Neural progenitor cell (in vitro differentiated cells): ENCODE measurements around the gene TRIM5. TPM values are rescaled to one million over a fixed set of nuclear protein-coding genes. Genes with fewer than 3 reads are reported as not detected.

Experiments
- DNase-seq: peaks from one replicate; pipeline ENCODE4 v3.0.0-alpha.2; 2016; ENCODE audit warnings: low spot score
- H2AFZ ChIP-seq: fragments of 200-600 bp; sonication (generic); replicated peaks from 2 replicates; pipeline ENCODE4 v1.6.1; 2016; ENCODE audit warnings: antibody characterized with exemption
- H3F3A ChIP-seq: fragments of 200-600 bp; sonication (generic); 2 replicates; pipeline ENCODE4 v1.6.1; 2016; ENCODE audit warnings: antibody characterized with exemption, low read depth
- H3K27ac ChIP-seq: fragments of 200-600 bp; sonication (generic); 2 replicates; pipeline ENCODE4 v1.5.1; 2016; ENCODE audit warnings: mild to moderate bottlenecking
- H3K27me3 ChIP-seq: fragments of 200-600 bp; sonication (generic); 2 replicates; pipeline ENCODE4 v1.6.1; 2016; ENCODE audit warnings: mild to moderate bottlenecking, moderate library complexity
- H3K36me3 ChIP-seq: fragments of 200-600 bp; sonication (generic); 2 replicates; pipeline ENCODE4 v1.5.1; 2016
- H3K4me1 ChIP-seq: fragments of 200-600 bp; sonication (generic); 2 replicates; pipeline ENCODE4 v1.6.1; 2016; ENCODE audit warnings: mixed run types
- H3K4me2 ChIP-seq: fragments of 200-600 bp; sonication (generic); 2 replicates; pipeline ENCODE4 v1.6.1; 2016
- H3K4me3 ChIP-seq: fragments of 200-600 bp; sonication (generic); 2 replicates; pipeline ENCODE4 v1.5.1; 2016
- H3K79me2 ChIP-seq: fragments of 200-600 bp; sonication (generic); 2 replicates; pipeline ENCODE4 v1.6.1; 2016; ENCODE audit warnings: low read depth
- H3K9ac ChIP-seq: fragments of 200-600 bp; sonication (generic); 2 replicates; pipeline ENCODE4 v1.6.1; 2016
- H3K9me3 ChIP-seq: fragments of 200-600 bp; sonication (generic); 2 replicates; pipeline ENCODE4 v1.5.1; 2016; ENCODE audit warnings: low read depth
- H4K20me1 ChIP-seq: fragments of 200-600 bp; sonication (generic); 2 replicates; pipeline ENCODE4 v1.6.1; 2016; ENCODE audit warnings: low read depth
- H3K27ac Mint-ChIP-seq: 3 replicates; pipeline ENCODE4 v1.8.0; 2021; ENCODE audit warnings: mixed read lengths
- H3K27me3 Mint-ChIP-seq: 2 replicates; pipeline ENCODE4 v1.8.0; 2022; ENCODE audit warnings: low read depth, mild to moderate bottlenecking, inconsistent platforms, moderate library complexity, mixed read lengths; ENCODE audit not compliant: insufficient read depth
- H3K36me3 Mint-ChIP-seq: 3 replicates; pipeline ENCODE4 v1.8.0; 2021; ENCODE audit warnings: mixed read lengths
- H3K4me1 Mint-ChIP-seq: 3 replicates; pipeline ENCODE4 v1.8.0; 2021; ENCODE audit warnings: mixed read lengths
- H3K4me3 Mint-ChIP-seq: 3 replicates; pipeline ENCODE4 v1.8.0; 2021; ENCODE audit warnings: mild to moderate bottlenecking, moderate library complexity, mixed read lengths
- H3K9me3 Mint-ChIP-seq: 3 replicates; pipeline ENCODE4 v1.8.0; 2020; ENCODE audit warnings: mixed read lengths
- CTCF ChIP-seq: fragments of 200-600 bp; sonication (generic); IDR thresholded peaks from 2 replicates; pipeline ENCODE4 v1.5.1; 2017; ENCODE audit warnings: antibody characterized with exemption, mild to moderate bottlenecking
- EZH2 ChIP-seq: fragments of 200-600 bp; sonication (generic); IDR thresholded peaks from 2 replicates; pipeline ENCODE4 v1.6.1; 2017; ENCODE audit warnings: antibody characterized with exemption, mild to moderate bottlenecking, moderate library complexity
- EZH2phosphoT487 ChIP-seq: fragments of 200-600 bp; sonication (generic); IDR thresholded peaks from 2 replicates; pipeline ENCODE4 v1.6.1; 2017; ENCODE audit warnings: antibody characterized with exemption
- total RNA-seq: library from RNA; depleted of rRNA; stranded (reverse); fragments of >200 nt; gene quantifications from 2 replicates; pipeline ENCODE4 v1.2.3, GENCODE V29; 2015; ENCODE audit warnings: low replicate concordance

Gene TRIM5
- total RNA-seq, 1 donor from 2014 or later = 24.5 TPM

GRCh38 chr11:5696210-5696609 lies 11.3 kb upstream of the TRIM5 start:
- no peak overlapping the region for H3K9ac ChIP-seq

GRCh38 chr11:5695580-5695979 lies 10.7 kb upstream of the TRIM5 start:
- no peaks in the 10 kb centered on the region for H4K20me1 ChIP-seq
- H3K27me3 Mint-ChIP-seq = no peaks in the 10 kb centered on the region
- no peak overlapping the region for H3K27ac Mint-ChIP-seq
- H3K4me3 ChIP-seq = no peak overlapping the region
- no peak overlapping the region for H3K27ac ChIP-seq
- no peaks in the 10 kb centered on the region for H3K36me3 ChIP-seq
- peaks cover 24% of the 10 kb centered on the region for H3K79me2 ChIP-seq
- H3K9me3 Mint-ChIP-seq = no peaks in the 10 kb centered on the region
- no peaks in the 10 kb centered on the region for H3K36me3 Mint-ChIP-seq
- H3K4me1 Mint-ChIP-seq = no peaks in the 10 kb centered on the region
- no peak overlapping the region for H3K4me2 ChIP-seq
- no peak overlapping the region for H3K9ac ChIP-seq
- TF ChIP-seq EZH2 (no peak), CTCF (no peak), EZH2phosphoT487 (no peak)
- no peaks in the 10 kb centered on the region for H3K27me3 ChIP-seq
- no peak overlapping the region for H2AFZ ChIP-seq
- no peaks in the 10 kb centered on the region for H3K9me3 ChIP-seq
- DNase-seq = no peak
- H3K4me1 ChIP-seq = peaks cover 5% of the 10 kb centered on the region
- H3K4me3 Mint-ChIP-seq = no peak overlapping the region
- H3F3A ChIP-seq = peaks cover 5% of the 10 kb centered on the region

More at GRCh38 chr11:5696210-5696609, 11.3 kb upstream of the TRIM5 start:
- Mint-ChIP-seq H3K4me1 (no peaks in the 10 kb centered on the region), H3K27ac (no peak overlapping the region), H3K27me3 (no peaks in the 10 kb centered on the region), H3K4me3 (no peak overlapping the region), H3K9me3 (no peaks in the 10 kb centered on the region), H3K36me3 (no peaks in the 10 kb centered on the region)
- Histone ChIP-seq H3F3A (no peaks in the 10 kb centered on the region), H3K4me1 (no peaks in the 10 kb centered on the region), H2AFZ (no peak overlapping the region), H3K4me3 (no peak overlapping the region), H3K4me2 (no peak overlapping the region), H3K27ac (no peak overlapping the region), H3K27me3 (no peaks in the 10 kb centered on the region), H3K36me3 (no peaks in the 10 kb centered on the region), H3K9me3 (no peaks in the 10 kb centered on the region), H3K79me2 (peaks cover 20% of the 10 kb centered on the region), H4K20me1 (no peaks in the 10 kb centered on the region)
- no peak for TF ChIP-seq CTCF
- TF ChIP-seq EZH2phosphoT487 = no peak
- TF ChIP-seq EZH2 = no peak
- DNase-seq = no peak

- H3K27me3 ChIP-seq = no peaks in the 10 kb centered on the region
- peaks cover 14% of the 10 kb centered on the region for H3F3A ChIP-seq
- no peak overlapping the region for H3K27ac ChIP-seq
- no peak overlapping the region for H3K9ac ChIP-seq
- no peaks in the 10 kb centered on the region for H3K36me3 Mint-ChIP-seq
- TF ChIP-seq EZH2 (no peak), EZH2phosphoT487 (no peak), CTCF (no peak)
- H3K4me2 ChIP-seq = no peak overlapping the region
- no peaks in the 10 kb centered on the region for H3K27me3 Mint-ChIP-seq
- H3K36me3 ChIP-seq = no peaks in the 10 kb centered on the region
- no peaks in the 10 kb centered on the region for H4K20me1 ChIP-seq
- H3K4me3 ChIP-seq = no peak overlapping the region
- no peak overlapping the region for H2AFZ ChIP-seq
- no peak overlapping the region for H3K4me3 Mint-ChIP-seq
- H3K27ac Mint-ChIP-seq = no peak overlapping the region
- no peaks in the 10 kb centered on the region for H3K9me3 ChIP-seq
- peaks cover 15% of the 10 kb centered on the region for H3K4me1 ChIP-seq
- peaks cover 5% of the 10 kb centered on the region for H3K4me1 Mint-ChIP-seq
- DNase-seq = no peak
- no peaks in the 10 kb centered on the region for H3K9me3 Mint-ChIP-seq
- H3K79me2 ChIP-seq = peaks cover 24% of the 10 kb centered on the region
Measured at GRCh38 chr11:5694642-5695041, 9.8 kb upstream of the TRIM5 start.
